ENCODE data around the gene XRCC4.

XRCC4 gene

GRCh38 chr5:83400701-83401100 is 323.4 kb downstream of the XRCC4 start:
- no peak overlapping the region for H3K4me3 ChIP-seq (replicated peaks in 1 of 2; ENCODE audit: low read depth in 2 of 2, low read length in 2 of 2)
- no peak for TF ChIP-seq CTCF (IDR thresholded peaks at IDR 0.05; ENCODE audit: low read depth, low read length)
- no peak for DNase-seq (ENCODE audit: low read depth in 2 of 2)

GRCh38 chr5:83401122-83401731 is 323.9 kb downstream of the XRCC4 start:
- peak; percentile 12 to 47 for DNase-seq (ENCODE audit: low read depth in 2 of 2)
- H3K4me3 ChIP-seq (replicated peaks in 1 of 2; ENCODE audit: low read depth in 2 of 2, low read length in 2 of 2), result no peak overlapping the region
- no peak for TF ChIP-seq CTCF (IDR thresholded peaks at IDR 0.05; ENCODE audit: low read depth, low read length)

- no peak for TF ChIP-seq CTCF (IDR thresholded peaks at IDR 0.05; ENCODE audit: low read depth, low read length)
- no peak for DNase-seq (ENCODE audit: low read depth in 2 of 2)
- H3K4me3 ChIP-seq (replicated peaks in 1 of 2; ENCODE audit: low read depth in 2 of 2, low read length in 2 of 2), result no peak overlapping the region
These were observed 324.4 kb downstream of the XRCC4 start for GRCh38 chr5:83401775-83402174.
